Skin of body (tissue), 2 donors: ENCODE data around the gene ZCCHC12. TPM values are rescaled to one million over a fixed set of nuclear protein-coding genes. Genes with fewer than 3 reads are reported as not detected.

ENCODE experiments used
- DNase-seq: peaks from one replicate; lab custom pipeline; 2025; lab: John Stamatoyannopoulos, UW
- total RNA-seq: library from RNA; depleted of rRNA; stranded (reverse); fragments of >200 nt; gene quantifications from one replicate; pipeline ENCODE4 v1.2.3, GENCODE V29; 2014

The ZCCHC12 gene
- total RNA-seq, 1 donor from 2014 or later = 0.39 TPM

- no peak for DNase-seq
Measured at GRCh38 chrX:118867251-118867650, 43.6 kb downstream of the ZCCHC12 start.

- DNase-seq = no peak
Measured at GRCh38 chrX:118872102-118872566, 48.5 kb downstream of the ZCCHC12 start.

Other genes with a start within 250 kb of the ZCCHC12 start
- 22.5 TPM for gene IL13RA1, start 96.2 kb upstream of the ZCCHC12 start, total RNA-seq
- 2.7 TPM for gene LONRF3, start 150.8 kb downstream of the ZCCHC12 start, total RNA-seq
- gene CT47C1, start 249.2 kb downstream of the ZCCHC12 start, total RNA-seq = not detected